HG02763 (cell line): ENCODE measurements around the gene NLGN1.

Experiments used
- ATAC-seq: cut with Tn5 transposase; IDR thresholded peaks from one replicate; pipeline ENCODE4 v1.9.1; 2021; ENCODE audit warnings: mild to moderate bottlenecking, moderate library complexity; ENCODE audit not compliant: unreplicated experiment

The NLGN1 gene

GRCh38 chr3:174247687-174248152 is 850.2 kb downstream of the NLGN1 start:
- ATAC-seq: no peak

- no peak for ATAC-seq
These were observed 854.1 kb downstream of the NLGN1 start for GRCh38 chr3:174251681-174252080.

GRCh38 chr3:174253196-174253823 is 855.8 kb downstream of the NLGN1 start:
- no peak for ATAC-seq

- ATAC-seq: no peak
These were observed 856.4 kb downstream of the NLGN1 start for GRCh38 chr3:174253940-174254339.

- no peak for ATAC-seq
These were observed 857.9 kb downstream of the NLGN1 start for GRCh38 chr3:174255454-174255853.

GRCh38 chr3:174266476-174266875 is 868.9 kb downstream of the NLGN1 start:
- no peak for ATAC-seq

- no peak for ATAC-seq
These were observed 870.5 kb downstream of the NLGN1 start for GRCh38 chr3:174268061-174268460.

GRCh38 chr3:174268586-174268985 is 871.0 kb downstream of the NLGN1 start:
- no peak for ATAC-seq

GRCh38 chr3:174270841-174271240 is 873.3 kb downstream of the NLGN1 start:
- ATAC-seq: no peak

GRCh38 chr3:174275336-174275735 is 877.8 kb downstream of the NLGN1 start:
- no peak for ATAC-seq

- ATAC-seq: no peak
These were observed 879.3 kb downstream of the NLGN1 start for GRCh38 chr3:174276826-174277225.

- ATAC-seq: no peak
These were observed 880.5 kb downstream of the NLGN1 start for GRCh38 chr3:174278094-174278493.

- ATAC-seq: no peak
These were observed 882.6 kb downstream of the NLGN1 start for GRCh38 chr3:174280186-174280585.

GRCh38 chr3:174285242-174285864 is 887.8 kb downstream of the NLGN1 start:
- ATAC-seq: no peak

- ATAC-seq: no peak
These were observed 890.2 kb downstream of the NLGN1 start for GRCh38 chr3:174287705-174288104.

GRCh38 chr3:174294616-174295015 is 897.1 kb downstream of the NLGN1 start:
- ATAC-seq: no peak

- ATAC-seq: no peak
These were observed 898.0 kb downstream of the NLGN1 start for GRCh38 chr3:174295306-174296092.

- no peak for ATAC-seq
These were observed 905.3 kb downstream of the NLGN1 start for GRCh38 chr3:174302746-174303315.

- ATAC-seq: no peak
These were observed 906.5 kb downstream of the NLGN1 start for GRCh38 chr3:174303907-174304560.

GRCh38 chr3:174308736-174309135 is 911.2 kb downstream of the NLGN1 start:
- ATAC-seq: no peak

- ATAC-seq: no peak
These were observed 913.0 kb downstream of the NLGN1 start for GRCh38 chr3:174310475-174310983.
